HG03432 (cell line): ENCODE measurements around the gene USP21.

ENCODE experiments used
- ATAC-seq: cut with Tn5 transposase; IDR thresholded peaks from one replicate; pipeline ENCODE4 v1.9.1; 2021; ENCODE audit warnings: mild to moderate bottlenecking, moderate library complexity; ENCODE audit not compliant: unreplicated experiment

Gene USP21

GRCh38 chr1:161209790-161210409 is 50.6 kb downstream of the USP21 start:
- ATAC-seq = no peak

GRCh38 chr1:161214369-161214768 is 55.1 kb downstream of the USP21 start:
- no peak for ATAC-seq

GRCh38 chr1:161215076-161215475 is 55.8 kb downstream of the USP21 start, which contains the start of gene FCER1G:
Gene FCER1G (plus strand): TSS chr1:161215295. CDS start chr1:161215322, 27 bp downstream.
- ATAC-seq = no peak
